ENCODE data around the gene SLC17A9. TPM values are rescaled to one million over a fixed set of nuclear protein-coding genes. Genes with fewer than 3 reads are reported as not detected.

Gene SLC17A9
- total and polyA plus RNA-seq, 10 of the 15 experiments (the other 5 are each of a cell fraction or from before 2014, with no cell fraction given): 0.72 to 74.1 (median 29.4) TPM

DNA sequence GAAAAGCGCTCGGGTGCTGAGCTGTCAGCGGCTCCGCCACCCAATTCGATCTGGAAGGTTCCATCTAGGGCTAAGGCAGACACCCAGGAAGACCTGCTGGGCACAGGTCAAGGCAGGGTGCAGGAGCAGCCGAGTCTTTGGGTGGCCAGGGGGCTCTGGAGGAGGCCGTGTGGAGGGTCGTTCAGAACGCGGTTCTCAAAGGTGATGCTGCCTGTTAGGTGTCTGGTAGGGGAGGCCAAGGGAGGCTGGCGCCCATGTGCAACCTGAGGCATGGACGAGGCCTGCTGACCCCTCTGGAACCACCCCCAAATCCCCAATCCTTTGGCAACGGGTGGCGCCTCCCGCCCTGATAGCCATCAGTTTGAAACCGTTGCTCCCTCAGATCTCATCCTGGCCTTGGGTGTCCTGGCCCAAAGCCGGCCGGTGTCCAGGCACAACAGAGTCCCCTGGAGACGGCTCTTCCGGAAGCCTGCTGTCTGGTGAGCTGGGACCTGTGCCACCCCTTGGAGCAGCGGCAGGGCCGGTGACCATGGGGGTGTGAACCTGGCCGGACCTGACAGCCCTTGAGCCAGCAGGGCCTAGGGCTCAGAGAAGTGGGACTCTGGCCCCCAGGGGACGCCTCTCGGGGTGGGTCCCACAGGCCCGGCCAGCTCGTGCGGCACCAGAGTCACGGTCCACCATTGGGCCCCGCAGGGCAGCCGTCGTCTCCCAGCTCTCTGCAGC is 10.5 kb downstream of the SLC17A9 start:
- RAD21 ChIA-PET (ENCODE audit: unreplicated experiment): no interaction called here
- DNase-seq (ENCODE audit: low read depth, low spot score): no peak
- POLR2A ChIA-PET: no interaction called here
- ATAC-seq: no peak
- no peaks in the 10 kb centered on the region for H3K9me3 ChIP-seq (replicated peaks; ENCODE audit: control insufficient read depth, insufficient read depth, low read length)
- no peak overlapping the region for H2AFZ ChIP-seq (ENCODE audit: control insufficient read depth, low read depth, low read length)
- in situ Hi-C loops (cut with MboI) (no loop called here), intact Hi-C loops (cut with micrococcal nuclease; ENCODE audit: unreplicated experiment) (no loop called here)
- FAIRE-seq: no peak
- no peaks in the 10 kb centered on the region for H3K79me2 ChIP-seq (ENCODE audit: control insufficient read depth, insufficient read depth, low read length)
- no peak for TF ChIP-seq POLR2AphosphoS5 (IDR thresholded peaks at IDR 0.05; ENCODE audit: low read length)
- no peak for TF ChIP-seq CEBPB (IDR thresholded peaks at IDR 0.05; ENCODE audit: borderline replicate concordance in 1 of 2, low read depth in 2 of 2, low read length in 2 of 2)
- no peak for TF ChIP-seq CHD2 (IDR thresholded peaks at IDR 0.05; ENCODE audit: borderline replicate concordance, low read depth, low read length)
- TF ChIP-seq RUNX3 (IDR thresholded peaks at IDR 0.05; ENCODE audit: low read length): no peak
- CTCF ChIA-PET: no interaction called here
- H4K20me1 ChIP-seq (ENCODE audit: control insufficient read depth, insufficient read depth): no peaks in the 10 kb centered on the region
- no peak overlapping the region for H3K27ac ChIP-seq (ENCODE audit: control insufficient read depth, insufficient read depth)
- TSS peak; percentile 42 for BruUV-seq (replicated peaks)
- H3K4me1 ChIP-seq (ENCODE audit: control insufficient read depth, insufficient read depth, low read length): no peaks in the 10 kb centered on the region
- H3K9ac ChIP-seq (ENCODE audit: control insufficient read depth, insufficient read depth, low read length): no peak overlapping the region
- H3K4me2 ChIP-seq (ENCODE audit: control insufficient read depth, insufficient read depth): no peak overlapping the region
- SMC1A ChIA-PET (ENCODE audit: uncharacterized antibody, unreplicated experiment): no interaction called here
- 90% methylated on average over 30 of the region's 32 CpGs for WGBS (ENCODE audit: insufficient coverage, insufficient replicate concordance, low lambda C conversion rate, missing lambda C conversion rate)
- H3K36me3 ChIP-seq (ENCODE audit: control insufficient read depth in 2 of 2, insufficient read depth in 2 of 2, low read length in 1 of 2): peaks cover 16 to 19% of the 10 kb centered on the region in 2 experiments; a peak in 3 of 4 replicates
- H3K4me3 ChIP-seq: no peak overlapping the region
- H3K27me3 ChIP-seq (replicated peaks in 1 of 2; ENCODE audit: control insufficient read depth in 2 of 2, insufficient read depth in 2 of 2, low read length in 1 of 2): no peaks in the 10 kb centered on the region

DNA sequence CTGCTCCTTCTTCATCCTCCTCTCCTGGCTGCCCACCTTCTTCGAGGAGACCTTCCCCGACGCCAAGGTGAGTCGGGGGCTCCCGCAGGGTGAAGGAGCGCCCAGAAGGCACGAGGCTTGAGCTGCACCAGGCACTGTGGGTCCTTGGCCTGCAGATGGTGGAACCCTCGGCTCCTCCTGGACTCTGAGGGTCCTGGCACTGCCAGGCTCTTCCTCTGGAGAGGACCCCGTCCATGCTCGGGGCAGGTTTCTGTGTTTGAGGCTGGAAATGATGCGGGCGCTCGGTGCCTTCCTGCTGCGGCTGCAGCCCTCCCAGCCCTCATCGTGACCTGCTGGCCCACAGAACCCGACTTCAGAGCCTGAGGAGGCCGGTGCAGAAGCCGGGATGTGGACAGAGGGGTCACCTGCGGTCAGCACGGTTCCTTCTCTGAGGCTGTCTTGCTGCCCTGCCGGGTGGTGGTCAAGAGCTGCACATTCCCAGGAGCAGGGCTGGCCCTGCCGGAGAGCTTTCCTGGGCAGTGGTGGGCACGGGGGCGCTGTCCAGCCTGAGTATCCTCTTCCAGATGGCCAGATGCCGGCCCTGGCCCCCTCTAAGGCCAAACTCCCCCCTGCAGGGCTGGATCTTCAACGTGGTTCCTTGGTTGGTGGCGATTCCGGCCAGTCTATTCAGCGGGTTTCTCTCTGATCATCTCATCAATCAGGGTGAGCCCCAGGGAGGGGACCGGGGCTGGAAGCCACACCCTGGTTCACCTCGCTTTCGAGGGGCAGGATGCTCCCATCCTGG is 11.3 kb downstream of the SLC17A9 start:
- CTCF ChIA-PET: no interaction called here
- no TSS peak for BruUV-seq (replicated peaks)
- TF ChIP-seq, protein P1, sequence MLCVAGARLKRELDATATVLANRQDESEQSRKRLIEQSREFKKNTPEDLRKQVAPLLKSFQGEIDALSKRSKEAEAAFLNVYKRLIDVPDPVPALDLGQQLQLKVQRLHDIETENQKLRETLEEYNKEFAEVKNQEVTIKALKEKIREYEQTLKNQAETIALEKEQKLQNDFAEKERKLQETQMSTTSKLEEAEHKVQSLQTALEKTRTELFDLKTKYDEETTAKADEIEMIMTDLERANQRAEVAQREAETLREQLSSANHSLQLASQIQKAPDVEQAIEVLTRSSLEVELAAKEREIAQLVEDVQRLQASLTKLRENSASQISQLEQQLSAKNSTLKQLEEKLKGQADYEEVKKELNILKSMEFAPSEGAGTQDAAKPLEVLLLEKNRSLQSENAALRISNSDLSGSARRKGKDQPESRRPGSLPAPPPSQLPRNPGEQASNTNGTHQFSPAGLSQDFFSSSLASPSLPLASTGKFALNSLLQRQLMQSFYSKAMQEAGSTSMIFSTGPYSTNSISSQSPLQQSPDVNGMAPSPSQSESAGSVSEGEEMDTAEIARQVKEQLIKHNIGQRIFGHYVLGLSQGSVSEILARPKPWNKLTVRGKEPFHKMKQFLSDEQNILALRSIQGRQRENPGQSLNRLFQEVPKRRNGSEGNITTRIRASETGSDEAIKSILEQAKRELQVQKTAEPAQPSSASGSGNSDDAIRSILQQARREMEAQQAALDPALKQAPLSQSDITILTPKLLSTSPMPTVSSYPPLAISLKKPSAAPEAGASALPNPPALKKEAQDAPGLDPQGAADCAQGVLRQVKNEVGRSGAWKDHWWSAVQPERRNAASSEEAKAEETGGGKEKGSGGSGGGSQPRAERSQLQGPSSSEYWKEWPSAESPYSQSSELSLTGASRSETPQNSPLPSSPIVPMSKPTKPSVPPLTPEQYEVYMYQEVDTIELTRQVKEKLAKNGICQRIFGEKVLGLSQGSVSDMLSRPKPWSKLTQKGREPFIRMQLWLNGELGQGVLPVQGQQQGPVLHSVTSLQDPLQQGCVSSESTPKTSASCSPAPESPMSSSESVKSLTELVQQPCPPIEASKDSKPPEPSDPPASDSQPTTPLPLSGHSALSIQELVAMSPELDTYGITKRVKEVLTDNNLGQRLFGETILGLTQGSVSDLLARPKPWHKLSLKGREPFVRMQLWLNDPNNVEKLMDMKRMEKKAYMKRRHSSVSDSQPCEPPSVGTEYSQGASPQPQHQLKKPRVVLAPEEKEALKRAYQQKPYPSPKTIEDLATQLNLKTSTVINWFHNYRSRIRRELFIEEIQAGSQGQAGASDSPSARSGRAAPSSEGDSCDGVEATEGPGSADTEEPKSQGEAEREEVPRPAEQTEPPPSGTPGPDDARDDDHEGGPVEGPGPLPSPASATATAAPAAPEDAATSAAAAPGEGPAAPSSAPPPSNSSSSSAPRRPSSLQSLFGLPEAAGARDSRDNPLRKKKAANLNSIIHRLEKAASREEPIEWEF (IDR thresholded peaks at IDR 0.05; ENCODE audit: insufficient replicate concordance, low read depth, low read length): no peak
- TF ChIP-seq, protein P2, sequence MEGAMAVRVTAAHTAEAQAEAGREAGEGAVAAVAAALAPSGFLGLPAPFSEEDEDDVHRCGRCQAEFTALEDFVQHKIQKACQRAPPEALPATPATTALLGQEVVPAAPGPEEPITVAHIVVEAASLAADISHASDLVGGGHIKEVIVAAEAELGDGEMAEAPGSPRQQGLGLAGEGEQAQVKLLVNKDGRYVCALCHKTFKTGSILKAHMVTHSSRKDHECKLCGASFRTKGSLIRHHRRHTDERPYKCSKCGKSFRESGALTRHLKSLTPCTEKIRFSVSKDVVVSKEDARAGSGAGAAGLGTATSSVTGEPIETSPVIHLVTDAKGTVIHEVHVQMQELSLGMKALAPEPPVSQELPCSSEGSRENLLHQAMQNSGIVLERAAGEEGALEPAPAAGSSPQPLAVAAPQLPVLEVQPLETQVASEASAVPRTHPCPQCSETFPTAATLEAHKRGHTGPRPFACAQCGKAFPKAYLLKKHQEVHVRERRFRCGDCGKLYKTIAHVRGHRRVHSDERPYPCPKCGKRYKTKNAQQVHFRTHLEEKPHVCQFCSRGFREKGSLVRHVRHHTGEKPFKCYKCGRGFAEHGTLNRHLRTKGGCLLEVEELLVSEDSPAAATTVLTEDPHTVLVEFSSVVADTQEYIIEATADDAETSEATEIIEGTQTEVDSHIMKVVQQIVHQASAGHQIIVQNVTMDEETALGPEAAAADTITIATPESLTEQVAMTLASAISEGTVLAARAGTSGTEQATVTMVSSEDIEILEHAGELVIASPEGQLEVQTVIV (IDR thresholded peaks at IDR 0.05; ENCODE audit: borderline replicate concordance, partially characterized antibody): no peak
- no peak for TF ChIP-seq JUNB (IDR thresholded peaks at IDR 0.05)

More for the DNA sequence above, 11.3 kb downstream of the SLC17A9 start:
- ChIA-PET POLR2A (interaction anchor here (1.1 kb wide), 1 partner anchor 14 kb away, joined by 3 read pairs; no protein-coding TSS in a partner anchor), SMC1A (ENCODE audit: uncharacterized antibody, unreplicated experiment) (no interaction called here), RAD21 (ENCODE audit: unreplicated experiment) (no interaction called here)
- ATAC-seq (no peak), DNase-seq (ENCODE audit: low read depth, low spot score) (no peak), FAIRE-seq (no peak)
- H3K4me3 ChIP-seq: no peak overlapping the region
- no peaks in the 10 kb centered on the region for H3K4me1 ChIP-seq (ENCODE audit: control insufficient read depth, insufficient read depth, low read length)
- no peak overlapping the region for H3K27ac ChIP-seq (ENCODE audit: control insufficient read depth, insufficient read depth)
- no peaks in the 10 kb centered on the region for H3K79me2 ChIP-seq (ENCODE audit: control insufficient read depth, insufficient read depth, low read length)
- H3K36me3 ChIP-seq (ENCODE audit: control insufficient read depth in 2 of 2, insufficient read depth in 2 of 2, low read length in 1 of 2): peaks cover 16 to 18% of the 10 kb centered on the region in 2 experiments; a peak in 3 of 4 replicates
- 90% methylated on average over 32 of the region's 32 CpGs for WGBS (ENCODE audit: insufficient coverage, insufficient replicate concordance, low lambda C conversion rate, missing lambda C conversion rate)
- H3K4me2 ChIP-seq (ENCODE audit: control insufficient read depth, insufficient read depth): no peak overlapping the region
- intact Hi-C loops (cut with micrococcal nuclease; ENCODE audit: unreplicated experiment) (no loop called here), in situ Hi-C loops (cut with MboI) (no loop called here)
- H3K9ac ChIP-seq (ENCODE audit: control insufficient read depth, insufficient read depth, low read length): no peak overlapping the region
- H2AFZ ChIP-seq (ENCODE audit: control insufficient read depth, low read depth, low read length): no peak overlapping the region
- no peaks in the 10 kb centered on the region for H4K20me1 ChIP-seq (ENCODE audit: control insufficient read depth, insufficient read depth)
- H3K27me3 ChIP-seq (replicated peaks in 1 of 2; ENCODE audit: control insufficient read depth in 2 of 2, insufficient read depth in 2 of 2, low read length in 1 of 2): no peaks in the 10 kb centered on the region
- H3K9me3 ChIP-seq (replicated peaks; ENCODE audit: control insufficient read depth, insufficient read depth, low read length): no peaks in the 10 kb centered on the region
